Neural cell (in vitro differentiated cells): ENCODE data around the gene HOMER2.

Experiments used
- CTCF ChIP-seq: fragments of 450-650 bp; IDR thresholded peaks from 2 replicates; pipeline ENCODE4 v1.5.1; 2014; ENCODE audit warnings: antibody characterized with exemption, mild to moderate bottlenecking, moderate library complexity; ENCODE audit not compliant: poor library complexity, severe bottlenecking
- EP300 ChIP-seq: fragments of 450-650 bp; conservative IDR thresholded peaks from 2 replicates; pipeline ENCODE4 v1.6.1; 2014; ENCODE audit warnings: antibody characterized with exemption, mild to moderate bottlenecking, moderate library complexity; ENCODE audit not compliant: poor library complexity, severe bottlenecking
- EZH2 ChIP-seq: fragments of 200-600, 300-800 bp; shearing (Covaris generic), sonication (generic); IDR thresholded peaks from 2 replicates; pipeline ENCODE4 v1.6.1; 2014; ENCODE audit warnings: antibody characterized with exemption, low read length, borderline replicate concordance, mild to moderate bottlenecking; ENCODE audit not compliant: insufficient read depth, poor library complexity, severe bottlenecking
- MXI1 ChIP-seq: fragments of 450-650 bp; conservative IDR thresholded peaks from 2 replicates; pipeline ENCODE4 v1.6.1; 2014; ENCODE audit warnings: antibody characterized with exemption, mild to moderate bottlenecking; ENCODE audit not compliant: poor library complexity, severe bottlenecking
- POLR2AphosphoS5 ChIP-seq: IDR thresholded peaks from 2 replicates; pipeline ENCODE4 v1.6.1; 2012
- RAD21 ChIP-seq: fragments of 450-650 bp; conservative IDR thresholded peaks from 2 replicates; pipeline ENCODE4 v1.6.1; 2014; ENCODE audit warnings: antibody characterized with exemption, mild to moderate bottlenecking, moderate library complexity
- TF ChIP-seq, protein P1 (sequence below): IDR thresholded peaks from 2 replicates; pipeline ENCODE4 v1.6.1; 2012; ENCODE audit warnings: borderline replicate concordance

DNA sequence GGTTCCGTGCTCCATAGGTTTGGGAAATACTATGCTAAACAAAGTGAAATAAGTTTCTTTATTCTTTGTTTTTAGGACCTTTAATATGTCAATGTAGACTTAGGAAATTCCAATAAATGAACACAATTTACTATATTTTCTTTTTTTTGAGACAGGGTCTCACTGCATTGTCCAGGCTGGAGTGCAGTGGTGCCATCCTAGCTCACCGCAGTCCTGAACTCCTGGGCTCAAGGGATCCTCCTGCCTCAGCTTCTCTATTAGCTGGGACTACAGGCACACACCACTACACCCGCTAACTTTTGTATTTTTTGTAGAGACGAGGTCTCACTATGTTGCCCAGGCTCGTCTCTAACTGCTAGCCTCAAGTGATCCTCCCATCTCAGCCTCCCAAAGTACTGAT, 12.4 kb upstream of the HOMER2 start:
- TF ChIP-seq POLR2AphosphoS5 (no peak), CTCF (no peak), EP300 (no peak), EZH2 (no peak), MXI1 (no peak), RAD21 (no peak)
- TF ChIP-seq, protein P1, sequence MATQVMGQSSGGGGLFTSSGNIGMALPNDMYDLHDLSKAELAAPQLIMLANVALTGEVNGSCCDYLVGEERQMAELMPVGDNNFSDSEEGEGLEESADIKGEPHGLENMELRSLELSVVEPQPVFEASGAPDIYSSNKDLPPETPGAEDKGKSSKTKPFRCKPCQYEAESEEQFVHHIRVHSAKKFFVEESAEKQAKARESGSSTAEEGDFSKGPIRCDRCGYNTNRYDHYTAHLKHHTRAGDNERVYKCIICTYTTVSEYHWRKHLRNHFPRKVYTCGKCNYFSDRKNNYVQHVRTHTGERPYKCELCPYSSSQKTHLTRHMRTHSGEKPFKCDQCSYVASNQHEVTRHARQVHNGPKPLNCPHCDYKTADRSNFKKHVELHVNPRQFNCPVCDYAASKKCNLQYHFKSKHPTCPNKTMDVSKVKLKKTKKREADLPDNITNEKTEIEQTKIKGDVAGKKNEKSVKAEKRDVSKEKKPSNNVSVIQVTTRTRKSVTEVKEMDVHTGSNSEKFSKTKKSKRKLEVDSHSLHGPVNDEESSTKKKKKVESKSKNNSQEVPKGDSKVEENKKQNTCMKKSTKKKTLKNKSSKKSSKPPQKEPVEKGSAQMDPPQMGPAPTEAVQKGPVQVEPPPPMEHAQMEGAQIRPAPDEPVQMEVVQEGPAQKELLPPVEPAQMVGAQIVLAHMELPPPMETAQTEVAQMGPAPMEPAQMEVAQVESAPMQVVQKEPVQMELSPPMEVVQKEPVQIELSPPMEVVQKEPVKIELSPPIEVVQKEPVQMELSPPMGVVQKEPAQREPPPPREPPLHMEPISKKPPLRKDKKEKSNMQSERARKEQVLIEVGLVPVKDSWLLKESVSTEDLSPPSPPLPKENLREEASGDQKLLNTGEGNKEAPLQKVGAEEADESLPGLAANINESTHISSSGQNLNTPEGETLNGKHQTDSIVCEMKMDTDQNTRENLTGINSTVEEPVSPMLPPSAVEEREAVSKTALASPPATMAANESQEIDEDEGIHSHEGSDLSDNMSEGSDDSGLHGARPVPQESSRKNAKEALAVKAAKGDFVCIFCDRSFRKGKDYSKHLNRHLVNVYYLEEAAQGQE = no peak
